Pancreas (tissue), 10 donors: Measurements from ENCODE around the gene SMURF2. TPM values are rescaled to one million over a fixed set of nuclear protein-coding genes. Genes with fewer than 3 reads are reported as not detected.

Experiments
- ATAC-seq, 4 donors: fragments of 200-7000 bp; cut with Tn5 transposase; one replicate each; pipeline versions ENCODE4 v1.8.0 to v1.9.1; 2020; ENCODE audit warnings: mild to moderate bottlenecking in 4 of 4, moderate library complexity in 4 of 4
- DNase-seq, 6 donors: peaks; one replicate each; pipeline ENCODE4 v3.0.0-alpha.2; 2020
- FAIRE-seq: peaks from 2 replicates; lab custom pipeline; 2012; peaks lifted over from hg19 to GRCh38; lab: Jason Lieb, UNC
- H3K27ac ChIP-seq, 4 donors: fragments of 200-600 bp; sonication (generic); 1 replicate in 3 of 4; 2 replicates in 1 of 4; pipeline versions ENCODE4 v1.5.0 to v1.8.0; 2020
- H3K27me3 ChIP-seq, 4 donors: fragments of 200-600 bp; one replicate each; pipeline ENCODE4 v1.8.0; 2021
- H3K36me3 ChIP-seq, 3 donors: fragments of 200-600 bp; sonication (generic) in 1 of 3; one replicate each; pipeline versions ENCODE4 v1.5.0 to v1.8.0; 2020 to 2021
- H3K4me1 ChIP-seq, 3 donors: fragments of 200-600 bp; one replicate each; pipeline ENCODE4 v1.8.0; 2021
- H3K4me3 ChIP-seq, 4 donors: fragments of 200-600 bp; sonication (generic) in 2 of 4; one replicate each; pipeline versions ENCODE4 v1.5.0 to v1.8.0; 2020 to 2021
- H3K9me3 ChIP-seq, 4 donors: fragments of 200-600 bp; one replicate each; pipeline ENCODE4 v1.8.0; 2021
- CTCF ChIP-seq, 4 donors: fragments of 200-600 bp; sonication (generic) in 3 of 4; IDR thresholded peaks; one replicate each; pipeline versions ENCODE4 v1.5.0 to v1.8.0; 2021; ENCODE audit warnings: antibody characterized with exemption in 4 of 4
- WGBS, 2 donors: extraction: QIAGEN DNeasy Blood & Tissue Kit; methylation state at CpG; one replicate each; pipeline ENCODE4 v1.1.7; 2013; 5-methylcytosine and 5-hydroxymethylcytosine counted together
- intact Hi-C, 3 donors: fragments of 100-400 bp; cut with DNase I; formaldehyde crosslinking; loops; one replicate each; pipeline versions ENCODE4 v1.11.1 to v1.14.2; 2022
- polyA plus RNA-seq, 2 donors: library from polyadenylated mRNA; stranded (reverse); fragments of 200-250 nt; gene quantifications; one replicate each; pipeline ENCODE4 v1.2.3, GENCODE V29; 2013
- total RNA-seq, 6 donors: library from RNA; stranded (reverse); fragmentation: NEBNext Ultra II Directional in 4 of 6; extraction: Animal tissue kit (Norgen Biotek cat#: 25700) in 4 of 6; gene quantifications; one replicate each; pipeline versions ENCODE4 v1.2.1 to v1.2.4, GENCODE V29; 2021 to 2023
- donor health status: healthy with polysubstance abuse.
- donor health status: DM: no; HTN: no; CAD: no; lungs with moderate emphysema.
- donor health status: DM: no; HTN: no; CAD: no.
- donor health status: control.
- donor health status: control.
- donor health status: Bipolar disorder and iron deficiency.
- donor health status: DM: yes; HTN: yes; CAD: no.
- donor health status: DM: no; HTN: no; CAD: no.
- donor health status: DM: no; HTN: no; CAD: no.
- donor health status: DM: yes; HTN: yes; CAD: no.

SMURF2 gene
- total and polyA plus RNA-seq, 8 donors = 3.0 to 17.1 (median 8.0) TPM

- ATAC-seq (no peak), FAIRE-seq (no peak), DNase-seq (no peak)
- Histone ChIP-seq H3K4me3 (no peak overlapping the region), H3K4me1 (no peaks in the 10 kb centered on the region), H3K27ac (no peak overlapping the region), H3K9me3 (no peaks in the 10 kb centered on the region), H3K36me3 (peaks cover 0 to 13% (median 0%) of the 10 kb centered on the region in 3 donors), H3K27me3 (no peaks in the 10 kb centered on the region)
- intact Hi-C loops = no loop called here
- WGBS, 2 donors = 97 to 98% methylated on average over 3 of the region's 3 CpGs
- TF ChIP-seq CTCF (IDR thresholded peaks at IDR 0.05) = no peak
Measured at GRCh38 chr17:64575431-64575830, 86.7 kb downstream of the SMURF2 start.

- H3K27ac ChIP-seq = no peak overlapping the region
- FAIRE-seq = no peak
Measured at GRCh38 chr17:64574646-64575045, 87.5 kb downstream of the SMURF2 start.

GRCh38 chr17:64573214-64573613, 88.9 kb downstream of the SMURF2 start:
- FAIRE-seq (no peak), DNase-seq (no peak), ATAC-seq (no peak)
- H3K9me3 ChIP-seq = no peaks in the 10 kb centered on the region
- H3K27me3 ChIP-seq = no peaks in the 10 kb centered on the region
- H3K4me1 ChIP-seq = no peaks in the 10 kb centered on the region
- no peak for TF ChIP-seq CTCF (IDR thresholded peaks at IDR 0.05)
- H3K4me3 ChIP-seq = no peak overlapping the region
- H3K36me3 ChIP-seq = peaks cover 0 to 10% (median 3%) of the 10 kb centered on the region in 3 donors
- H3K27ac ChIP-seq = no peak overlapping the region
- intact Hi-C loops = no loop called here

More at GRCh38 chr17:64574646-64575045, 87.5 kb downstream of the SMURF2 start:
- Histone ChIP-seq H3K9me3 (no peaks in the 10 kb centered on the region), H3K4me1 (no peaks in the 10 kb centered on the region), H3K36me3 (peaks cover 0 to 9% (median 0%) of the 10 kb centered on the region in 3 donors), H3K4me3 (no peak overlapping the region), H3K27me3 (no peaks in the 10 kb centered on the region)
- intact Hi-C loops = no loop called here
- no peak for TF ChIP-seq CTCF (IDR thresholded peaks at IDR 0.05)
- ATAC-seq = no peak
- no peak for DNase-seq
- WGBS, 2 donors = 89 to 100% methylated on average over 1 of the region's 1 CpG

GRCh38 chr17:64572682-64573154, 89.4 kb downstream of the SMURF2 start:
- H3K27me3 ChIP-seq = no peaks in the 10 kb centered on the region
- intact Hi-C loops = no loop called here
- 68 to 82% methylated on average over 3 of the region's 3 CpGs for WGBS, 2 donors
- H3K9me3 ChIP-seq = no peaks in the 10 kb centered on the region
- ATAC-seq (no peak), FAIRE-seq (no peak), DNase-seq (no peak)
- H3K4me3 ChIP-seq = no peak overlapping the region
- no peak for TF ChIP-seq CTCF (IDR thresholded peaks at IDR 0.05)
- H3K4me1 ChIP-seq = no peaks in the 10 kb centered on the region
- H3K27ac ChIP-seq = no peak overlapping the region
- peaks cover 0 to 10% (median 3%) of the 10 kb centered on the region in 3 donors for H3K36me3 ChIP-seq

- WGBS, 2 donors = 92 to 93% methylated on average over 6 of the region's 6 CpGs
- Histone ChIP-seq H3K4me1 (no peaks in the 10 kb centered on the region), H3K27me3 (no peaks in the 10 kb centered on the region), H3K36me3 (peaks cover 0 to 10% (median 3%) of the 10 kb centered on the region in 3 donors), H3K4me3 (no peak overlapping the region), H3K27ac (no peak overlapping the region), H3K9me3 (no peaks in the 10 kb centered on the region)
- DNase-seq (no peak), FAIRE-seq (no peak), ATAC-seq (no peak)
- TF ChIP-seq CTCF (IDR thresholded peaks at IDR 0.05) = no peak
- intact Hi-C loops = no loop called here
Measured at GRCh38 chr17:64571746-64572145, 90.4 kb downstream of the SMURF2 start.
